GM12878 (cell line): ENCODE measurements around the gene BCL2L13. TPM values are rescaled to one million over a fixed set of nuclear protein-coding genes. Genes with fewer than 3 reads are reported as not detected.

Source experiments
- ATAC-seq: fragments of 200-7000 bp; cut with Tn5 transposase; 3 replicates; pipeline ENCODE4 v1.9.1; 2020; ENCODE audit warnings: mild to moderate bottlenecking, moderate library complexity
- BruUV-seq: library from RNA; stranded (reverse); fragments of 400-500 nt; replicated peaks from 2 replicates; lab custom pipeline; 2021; lab: Mats Ljungman, UMichigan
- CTCF ChIA-PET: fragments of 300-600 bp; sonication (Branson Sonifier 250); formaldehyde crosslinking; extraction: SDS; loops from one replicate; lab custom pipeline; 2021; ENCODE audit warnings: inconsistent platforms; lab: Yijun Ruan, JAX
- POLR2A ChIA-PET: fragments of 350-600 bp; formaldehyde crosslinking; extraction: SDS; loops from one replicate; lab custom pipeline; 2021; ENCODE audit warnings: inconsistent platforms; lab: Charles Lee
- RAD21 ChIA-PET: fragments of 300-600 bp; sonication (Branson Sonifier 250); formaldehyde crosslinking; loops from one replicate; lab custom pipeline; 2023; ENCODE audit warnings: antibody characterized with exemption; ENCODE audit not compliant: unreplicated experiment; lab: Charles Lee
- SMC1A ChIA-PET: fragments of 300-600 bp; sonication (Branson Sonifier 250); formaldehyde crosslinking; loops from one replicate; lab custom pipeline; 2023; ENCODE audit not compliant: unreplicated experiment, uncharacterized antibody; lab: Charles Lee
- DNase-seq: peaks from one replicate; pipeline ENCODE4 v3.0.0-alpha.2; 2011; ENCODE audit warnings: low read depth, low spot score
- FAIRE-seq: peaks from 3 replicates; lab custom pipeline; 2011; peaks lifted over from hg19 to GRCh38; lab: Jason Lieb, UNC
- H2AFZ ChIP-seq: 2 replicates; pipeline ENCODE4 v1.6.0; 2011; ENCODE audit warnings: low read depth, low read length, control low read depth; ENCODE audit not compliant: control insufficient read depth
- H3K27ac ChIP-seq: 2 replicates; pipeline ENCODE4 v1.5.1; 2011; ENCODE audit warnings: control low read depth; ENCODE audit not compliant: control insufficient read depth, insufficient read depth
- H3K27me3 ChIP-seq, 2 experiments: replicated peaks in 1 of 2; 2 replicates each; pipeline versions ENCODE4 v1.6.0 to v1.6.1; 2011; ENCODE audit warnings: low read length in 1 of 2; ENCODE audit not compliant: control insufficient read depth in 2 of 2, insufficient read depth in 2 of 2
- H3K36me3 ChIP-seq, 2 experiments: 2 replicates each; pipeline ENCODE4 v1.5.1; 2011; ENCODE audit warnings: low read length in 1 of 2; ENCODE audit not compliant: control insufficient read depth in 2 of 2, insufficient read depth in 2 of 2
- H3K4me1 ChIP-seq: 2 replicates; pipeline ENCODE4 v1.6.1; 2011; ENCODE audit warnings: mild to moderate bottlenecking, low read length, moderate library complexity, mixed read lengths; ENCODE audit not compliant: control insufficient read depth, insufficient read depth
- H3K4me2 ChIP-seq: 2 replicates; pipeline ENCODE4 v1.6.0; 2011; ENCODE audit warnings: control low read depth; ENCODE audit not compliant: control insufficient read depth, insufficient read depth
- H3K4me3 ChIP-seq: fragments of 200-600 bp; sonication (generic); 2 replicates; pipeline ENCODE4 v1.5.1; 2016
- H3K79me2 ChIP-seq: 2 replicates; pipeline ENCODE4 v1.6.0; 2011; ENCODE audit warnings: low read length; ENCODE audit not compliant: control insufficient read depth, insufficient read depth
- H3K9ac ChIP-seq: 2 replicates; pipeline ENCODE4 v1.8.0; 2011; ENCODE audit warnings: low read length, control low read depth, mixed read lengths; ENCODE audit not compliant: control insufficient read depth, insufficient read depth
- H3K9me3 ChIP-seq: replicated peaks from 3 replicates; pipeline ENCODE4 v1.5.1; 2011; ENCODE audit warnings: mild to moderate bottlenecking, low read length; ENCODE audit not compliant: control insufficient read depth, insufficient read depth
- H4K20me1 ChIP-seq: 2 replicates; pipeline ENCODE4 v1.6.0; 2011; ENCODE audit not compliant: control insufficient read depth, insufficient read depth
- BMI1 ChIP-seq: fragments of 450-650 bp; IDR thresholded peaks from 2 replicates; pipeline ENCODE4 v1.6.1; 2016; ENCODE audit warnings: mild to moderate bottlenecking, moderate library complexity, borderline replicate concordance
- POLR2AphosphoS5 ChIP-seq: IDR thresholded peaks from 2 replicates; pipeline ENCODE4 v1.6.1; 2011; ENCODE audit warnings: mild to moderate bottlenecking, low read length, inconsistent platforms
- RB1 ChIP-seq: fragments of 450-650 bp; formaldehyde crosslinking; IDR thresholded peaks from 2 replicates; pipeline ENCODE4 v1.6.1; 2017; ENCODE audit warnings: mild to moderate bottlenecking, borderline replicate concordance
- SIX5 ChIP-seq: IDR thresholded peaks from 2 replicates; pipeline ENCODE4 v1.6.1; 2011; ENCODE audit warnings: mild to moderate bottlenecking, low read depth, low read length, moderate library complexity; ENCODE audit not compliant: severe bottlenecking
- WGBS: methylation state at CpG from one replicate; pipeline ENCODE4 v1.1.6; 2016; ENCODE audit warnings: low lambda C conversion rate; ENCODE audit not compliant: insufficient replicate concordance, insufficient coverage; ENCODE audit errors: missing lambda C conversion rate; 5-methylcytosine and 5-hydroxymethylcytosine counted together
- in situ Hi-C: fragments of 300-500 bp; cut with MboI; formaldehyde crosslinking; loops from 9 replicates; pipeline ENCODE4 v1.14.3; 2018; ENCODE audit warnings: mixed read lengths
- intact Hi-C: fragments of 100-400 bp; cut with micrococcal nuclease; formaldehyde crosslinking; loops from one replicate; pipeline ENCODE4 v1.14.2; 2022; ENCODE audit not compliant: unreplicated experiment
- polyA plus RNA-seq, 11 experiments: library from polyadenylated mRNA; depleted of rRNA in 4 of 11; unstranded in 6 of 11; stranded (reverse) in 5 of 11; fragments of >200 nt; fragmentation: Nextera tagmentation in 4 of 11; fragmentation: Illumina TruSeq in 1 of 11; extraction: Ambion mirVana in 4 of 11; extraction: Trizol in 1 of 11; gene quantifications; 1 replicate in 1 of 11; 2 replicates in 10 of 11; pipeline versions ENCODE4 v1.2.1 to v1.2.3, GENCODE V29; 2011 to 2016; ENCODE audit warnings: inconsistent platforms in 2 of 11, missing spikeins in 2 of 11, low read depth in 1 of 11
- total RNA-seq, 4 experiments: library from RNA; depleted of rRNA in 3 of 4; stranded (reverse); fragments of >200 nt in 3 of 4; fragmentation: Illumina TruSeq in 1 of 4; extraction: Trizol in 1 of 4; gene quantifications; 2 replicates each; pipeline versions ENCODE4 v1.2.1 to v1.2.3, GENCODE V29; 2013 to 2021
- TF ChIP-seq, protein P1 (sequence below): fragments of 150-350 bp; IDR thresholded peaks from 2 replicates; pipeline ENCODE4 v1.6.1; 2014; ENCODE audit warnings: mild to moderate bottlenecking, low read depth, low read length

The BCL2L13 gene
- total and polyA plus RNA-seq, 10 of the 15 experiments (the other 5 are each of a cell fraction or from before 2014, with no cell fraction given) = 18.6 to 30.6 (median 28.2) TPM

- TF ChIP-seq, protein P1, sequence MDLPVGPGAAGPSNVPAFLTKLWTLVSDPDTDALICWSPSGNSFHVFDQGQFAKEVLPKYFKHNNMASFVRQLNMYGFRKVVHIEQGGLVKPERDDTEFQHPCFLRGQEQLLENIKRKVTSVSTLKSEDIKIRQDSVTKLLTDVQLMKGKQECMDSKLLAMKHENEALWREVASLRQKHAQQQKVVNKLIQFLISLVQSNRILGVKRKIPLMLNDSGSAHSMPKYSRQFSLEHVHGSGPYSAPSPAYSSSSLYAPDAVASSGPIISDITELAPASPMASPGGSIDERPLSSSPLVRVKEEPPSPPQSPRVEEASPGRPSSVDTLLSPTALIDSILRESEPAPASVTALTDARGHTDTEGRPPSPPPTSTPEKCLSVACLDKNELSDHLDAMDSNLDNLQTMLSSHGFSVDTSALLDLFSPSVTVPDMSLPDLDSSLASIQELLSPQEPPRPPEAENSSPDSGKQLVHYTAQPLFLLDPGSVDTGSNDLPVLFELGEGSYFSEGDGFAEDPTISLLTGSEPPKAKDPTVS = no peak
- no peak for TF ChIP-seq BMI1
These were observed 34.9 kb upstream of the BCL2L13 start (continued) for GRCh38 chr22:17603668-17604067.

DNA sequence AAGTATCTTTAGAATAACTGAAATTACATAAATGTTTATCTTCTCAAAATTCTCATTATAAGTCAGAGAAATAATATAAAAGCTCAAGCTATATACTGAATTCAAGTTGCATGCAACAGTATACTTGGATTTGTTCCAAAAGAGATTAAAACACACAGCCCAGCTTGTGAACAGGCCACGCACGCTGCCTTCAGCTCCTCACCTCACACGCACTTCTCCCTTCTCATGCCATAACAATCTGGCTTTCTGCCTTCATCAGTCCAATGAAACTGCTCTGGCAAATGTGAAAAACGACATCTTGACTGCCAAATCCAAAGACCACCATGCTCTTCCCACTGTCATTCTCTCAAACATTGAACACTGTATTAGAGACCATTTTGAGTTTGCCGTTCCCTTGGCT lies 32.1 kb upstream of the BCL2L13 start:
- no peaks in the 10 kb centered on the region; the same call in 1 of the 2 replicates for H3K79me2 ChIP-seq
- H3K4me3 ChIP-seq = no peak overlapping the region
- no peaks in the 10 kb centered on the region for H3K9me3 ChIP-seq
- ChIA-PET RAD21 (no interaction called here), POLR2A (no interaction called here), CTCF (interaction anchor here (0.9 to 1.0 kb wide), 2 partner anchors 14 to 48 kb away, joined by 3 to 4 read pairs; no protein-coding TSS in a partner anchor), SMC1A (no interaction called here)
- no peak overlapping the region for H3K9ac ChIP-seq
- no peak for ATAC-seq
- TF ChIP-seq RB1 (no peak), POLR2AphosphoS5 (no peak), SIX5 (no peak)
- H3K4me1 ChIP-seq = no peaks in the 10 kb centered on the region
- H3K27ac ChIP-seq = no peak overlapping the region
- TSS peak; percentile 13 for BruUV-seq
- H3K27me3 ChIP-seq = no peaks in the 10 kb centered on the region
- DNase-seq = no peak
- H3K4me2 ChIP-seq = no peak overlapping the region
- H4K20me1 ChIP-seq = no peaks in the 10 kb centered on the region
- peaks cover 3 to 17% of the 10 kb centered on the region in 2 experiments for H3K36me3 ChIP-seq
- intact Hi-C loops = no loop called here
- H2AFZ ChIP-seq = no peak overlapping the region
- WGBS = 94% methylated on average over 5 of the region's 5 CpGs
- FAIRE-seq = no peak
- in situ Hi-C loops = no loop called here
